Sigmoid colon (tissue), 7 donors: ENCODE data around the gene CDC42EP2. TPM values are rescaled to one million over a fixed set of nuclear protein-coding genes. Genes with fewer than 3 reads are reported as not detected.

Experiments used
- DNase-seq: peaks from one replicate; pipeline ENCODE4 v3.0.0-alpha.2; 2019
- H3K27ac ChIP-seq, 4 donors: fragments of 200-600 bp; sonication (generic); one replicate each; pipeline ENCODE4 v1.5.1; 2016 to 2019; ENCODE audit warnings: mild to moderate bottlenecking in 1 of 4
- H3K27me3 ChIP-seq, 3 donors: fragments of 200-600 bp; sonication (generic); one replicate each; pipeline ENCODE4 v1.5.1; 2019; ENCODE audit warnings: mild to moderate bottlenecking in 1 of 3
- H3K36me3 ChIP-seq, 4 donors: fragments of 200-600 bp; sonication (generic); one replicate each; pipeline ENCODE4 v1.5.1; 2016 to 2019
- H3K4me1 ChIP-seq, 4 donors: fragments of 200-600 bp; sonication (generic); one replicate each; pipeline ENCODE4 v1.5.1; 2017 to 2019
- H3K4me3 ChIP-seq, 4 donors: fragments of 200-600 bp; sonication (generic); one replicate each; pipeline ENCODE4 v1.5.1; 2017 to 2019; ENCODE audit warnings: mild to moderate bottlenecking in 2 of 4, moderate library complexity in 1 of 4
- H3K9me3 ChIP-seq, 4 donors: fragments of 200-600 bp in 3 of 4; sonication (generic) in 3 of 4; one replicate each; pipeline versions ENCODE4 v1.5.1 to v1.6.1; 2013 to 2019
- CTCF ChIP-seq, 4 experiments: fragments of 450-650 bp in 3 of 4; fragments of 200-600 bp in 1 of 4; IDR thresholded peaks; one replicate each; pipeline ENCODE4 v1.5.1; 2016 to 2019; ENCODE audit warnings: antibody characterized with exemption in 4 of 4, mild to moderate bottlenecking in 3 of 4, moderate library complexity in 2 of 4
- EP300 ChIP-seq, 4 donors: sonication (generic); formaldehyde crosslinking; IDR thresholded peaks; one replicate each; pipeline ENCODE4 v1.6.1; 2017; ENCODE audit warnings: antibody characterized with exemption in 4 of 4
- POLR2A ChIP-seq, 2 donors: fragments of 450-650 bp; IDR thresholded peaks; one replicate each; pipeline ENCODE4 v1.6.1; 2016; ENCODE audit warnings: antibody characterized with exemption in 2 of 2, mild to moderate bottlenecking in 2 of 2, moderate library complexity in 2 of 2
- POLR2AphosphoS5 ChIP-seq, 4 donors: sonication (generic); formaldehyde crosslinking; IDR thresholded peaks; one replicate each; pipeline ENCODE4 v1.6.1; 2017; ENCODE audit warnings: antibody characterized with exemption in 4 of 4
- WGBS, 2 donors: extraction: QIAGEN DNeasy Blood & Tissue Kit; methylation state at CpG; one replicate each; pipeline ENCODE4 v1.1.7; 2013; 5-methylcytosine and 5-hydroxymethylcytosine counted together
- intact Hi-C: fragments of 100-400 bp; cut with DNase I; formaldehyde crosslinking; loops from one replicate; pipeline ENCODE4 v1.15.1; 2023
- polyA plus RNA-seq, 3 donors: library from polyadenylated mRNA; stranded (reverse); fragments of 200-250 nt; gene quantifications; one replicate each; pipeline ENCODE4 v1.2.3, GENCODE V29; 2013
- total RNA-seq, 4 donors: library from RNA; depleted of rRNA; stranded (reverse); fragments of >200 nt; gene quantifications; one replicate each; pipeline ENCODE4 v1.1.0, GENCODE V29; 2016
- donor health status: healthy with polysubstance abuse.
- donor health status: Bipolar disorder and iron deficiency.
- donor health status: healthy.

The CDC42EP2 gene
- total and polyA plus RNA-seq, 7 donors = 8.8 to 29.1 (median 14.4) TPM

GRCh38 chr11:65315866-65316226, 1.2 kb downstream of the CDC42EP2 start:
- intact Hi-C loops = loop anchor here (1.0 kb wide), 1 partner anchor 41 kb away; no protein-coding TSS in a partner anchor
- Histone ChIP-seq H3K36me3 (peaks cover 1 to 10% (median 4%) of the 10 kb centered on the region in 4 donors), H3K4me3 (peak overlapping the region; percentile 78 to 94 (median 82)), H3K27me3 (no peaks in the 10 kb centered on the region), H3K4me1 (peaks cover 0 to 78% (median 61%) of the 10 kb centered on the region in 4 donors), H3K9me3 (no peaks in the 10 kb centered on the region), H3K27ac (peak overlapping the region; percentile 95 to 98 (median 98))
- 5 to 22% methylated on average over 8 of the region's 8 CpGs for WGBS, 2 donors
- TF ChIP-seq CTCF (IDR thresholded peaks at IDR 0.05) = peak in 1 of 4 experiments; percentile 39
- TF ChIP-seq POLR2AphosphoS5 (IDR thresholded peaks at IDR 0.05) = no peak
- no peak for TF ChIP-seq EP300 (IDR thresholded peaks at IDR 0.05)
- no peak for TF ChIP-seq POLR2A (IDR thresholded peaks at IDR 0.05)
- no peak for DNase-seq

GRCh38 chr11:65316227-65317024, 1.8 kb downstream of the CDC42EP2 start:
- 23 to 55% methylated on average over 20 of the region's 20 CpGs for WGBS, 2 donors
- Histone ChIP-seq H3K9me3 (no peaks in the 10 kb centered on the region), H3K4me3 (peak overlapping the region; percentile 78 to 94 (median 82)), H3K4me1 (peaks cover 0 to 76% (median 61%) of the 10 kb centered on the region in 4 donors), H3K27ac (peak overlapping the region; percentile 95 to 98 (median 98)), H3K36me3 (peaks cover 7 to 16% (median 9%) of the 10 kb centered on the region in 4 donors), H3K27me3 (no peaks in the 10 kb centered on the region)
- intact Hi-C loops = no loop called here
- DNase-seq = peak; percentile 89
- TF ChIP-seq POLR2AphosphoS5 (IDR thresholded peaks at IDR 0.05) (peak in 3 of 4 donors; percentile 13 to 38 (median 22)), CTCF (IDR thresholded peaks at IDR 0.05) (no peak)

GRCh38 chr11:65317025-65317786, 2.5 kb downstream of the CDC42EP2 start:
- H3K27me3 ChIP-seq = no peaks in the 10 kb centered on the region
- H3K27ac ChIP-seq = peak overlapping the region; percentile 95 to 98 (median 98)
- peaks cover 0 to 76% (median 63%) of the 10 kb centered on the region in 4 donors for H3K4me1 ChIP-seq
- DNase-seq = peak; percentile 90
- H3K9me3 ChIP-seq = no peaks in the 10 kb centered on the region
- intact Hi-C loops = no loop called here
- WGBS, 2 donors = 11 to 48% methylated on average over 13 of the region's 13 CpGs
- TF ChIP-seq POLR2AphosphoS5 (IDR thresholded peaks at IDR 0.05) (peak in 1 of 4 donors; percentile 28), POLR2A (IDR thresholded peaks at IDR 0.05) (no peak)
- peaks cover 14 to 24% (median 17%) of the 10 kb centered on the region in 4 donors for H3K36me3 ChIP-seq
- H3K4me3 ChIP-seq = peak overlapping the region; percentile 11 to 94 (median 82)

GRCh38 chr11:65320386-65321075, 5.9 kb downstream of the CDC42EP2 start:
- no peak for DNase-seq
- Histone ChIP-seq H3K27me3 (no peaks in the 10 kb centered on the region), H3K9me3 (no peaks in the 10 kb centered on the region), H3K4me1 (peaks cover 0 to 58% (median 45%) of the 10 kb centered on the region in 4 donors), H3K4me3 (no peak overlapping the region), H3K27ac (peak overlapping the region in 1 of 4 donors; percentile 62), H3K36me3 (peaks cover 14 to 29% (median 18%) of the 10 kb centered on the region in 4 donors)
- WGBS, 2 donors = 81 to 87% methylated on average over 22 of the region's 22 CpGs
- TF ChIP-seq POLR2A (IDR thresholded peaks at IDR 0.05) = no peak
- TF ChIP-seq CTCF (IDR thresholded peaks at IDR 0.05) = no peak
- TF ChIP-seq EP300 (IDR thresholded peaks at IDR 0.05) = no peak
- TF ChIP-seq POLR2AphosphoS5 (IDR thresholded peaks at IDR 0.05) = no peak
- intact Hi-C loops = no loop called here
